NB4 (cell line): ENCODE results near the gene ADGRA1.

Experiments
- CTCF ChIP-seq: IDR thresholded peaks from one replicate; pipeline ENCODE4 v1.5.1; 2012; ENCODE audit warnings: low read depth, low read length
- POLR2A ChIP-seq: IDR thresholded peaks from 2 replicates; pipeline ENCODE4 v1.6.1; 2011; ENCODE audit warnings: mild to moderate bottlenecking; ENCODE audit not compliant: insufficient read length; ENCODE audit errors: extremely low read depth
- TF ChIP-seq, protein P1 (sequence below): IDR thresholded peaks from 2 replicates; pipeline ENCODE4 v1.6.1; 2011; ENCODE audit warnings: low read depth, low read length

- TF ChIP-seq POLR2A: no peak
- TF ChIP-seq CTCF: no peak
- TF ChIP-seq, protein P1, sequence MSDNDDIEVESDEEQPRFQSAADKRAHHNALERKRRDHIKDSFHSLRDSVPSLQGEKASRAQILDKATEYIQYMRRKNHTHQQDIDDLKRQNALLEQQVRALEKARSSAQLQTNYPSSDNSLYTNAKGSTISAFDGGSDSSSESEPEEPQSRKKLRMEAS: no peak
These were observed 87.1 kb downstream of the ADGRA1 start for GRCh38 chr10:133174689-133175263.
